AG09309 (cell line): ENCODE results near the gene ELK4.

Source experiments
- DNase-seq: peaks from one replicate; pipeline ENCODE4 v3.0.0-alpha.2; 2010; ENCODE audit warnings: low read depth
- H3K4me3 ChIP-seq: 2 replicates; pipeline ENCODE4 v1.5.1; 2011; ENCODE audit warnings: mild to moderate bottlenecking, low read depth, low read length, moderate library complexity; ENCODE audit not compliant: control insufficient read depth
- CTCF ChIP-seq: IDR thresholded peaks from 2 replicates; pipeline ENCODE4 v1.5.1; 2011; ENCODE audit warnings: mild to moderate bottlenecking, low read depth, low read length, inconsistent platforms; ENCODE audit not compliant: insufficient read depth, control insufficient read depth; ENCODE audit errors: missing control alignments

ELK4 gene

DNA sequence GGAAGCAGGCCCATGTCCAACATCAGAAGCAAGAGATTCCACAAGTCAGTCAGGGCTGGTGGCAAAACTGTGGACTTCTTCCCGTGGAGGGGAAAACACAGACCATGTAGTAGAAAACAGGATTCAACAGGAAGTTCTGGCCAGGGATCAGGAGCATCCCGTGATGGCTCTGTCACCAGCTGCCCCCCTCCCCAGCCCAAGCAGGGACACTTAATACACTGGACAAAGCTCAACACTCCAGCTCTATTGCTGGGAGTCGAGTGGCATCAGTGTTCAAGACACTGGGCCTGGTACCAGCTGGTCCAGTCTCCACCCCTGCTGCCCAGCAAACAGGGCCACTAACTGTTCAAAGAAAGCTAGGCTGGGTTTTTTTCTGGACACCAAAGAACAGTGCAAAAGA, 44.8 kb upstream of the ELK4 start:
- no peak for TF ChIP-seq CTCF
- no peak for DNase-seq
- H3K4me3 ChIP-seq: no peak overlapping the region

GRCh38 chr1:205676002-205676401, 44.2 kb upstream of the ELK4 start:
- no peak overlapping the region for H3K4me3 ChIP-seq
- no peak for TF ChIP-seq CTCF
- DNase-seq: no peak

- no peak overlapping the region for H3K4me3 ChIP-seq
- no peak for TF ChIP-seq CTCF
- DNase-seq: no peak
These were observed 43.4 kb upstream of the ELK4 start for GRCh38 chr1:205675247-205675646.

DNA sequence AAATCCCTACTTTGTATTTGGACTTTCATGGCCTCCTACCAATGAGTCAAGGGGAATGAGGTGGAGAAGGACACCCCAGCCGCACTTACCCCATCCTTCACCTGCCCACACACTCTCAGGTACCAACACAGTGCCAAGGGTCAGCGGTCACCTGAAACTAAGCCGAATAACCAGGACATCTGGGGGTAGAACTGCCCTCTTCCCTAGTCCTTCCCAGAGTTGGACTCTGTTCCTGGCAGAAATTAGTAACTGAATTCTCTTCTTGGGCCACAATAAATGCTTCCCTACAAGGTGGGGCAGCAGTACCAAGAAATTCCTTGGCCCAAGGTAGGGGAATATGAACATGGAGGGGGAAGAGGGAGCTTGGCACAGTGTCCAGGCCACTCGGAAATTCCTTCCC, 41.2 kb upstream of the ELK4 start:
- no peak for DNase-seq
- no peak for TF ChIP-seq CTCF
- no peak overlapping the region for H3K4me3 ChIP-seq

- no peak overlapping the region for H3K4me3 ChIP-seq
- DNase-seq: no peak
- TF ChIP-seq CTCF: no peak
These were observed 40.6 kb upstream of the ELK4 start for GRCh38 chr1:205672395-205672889.

DNA sequence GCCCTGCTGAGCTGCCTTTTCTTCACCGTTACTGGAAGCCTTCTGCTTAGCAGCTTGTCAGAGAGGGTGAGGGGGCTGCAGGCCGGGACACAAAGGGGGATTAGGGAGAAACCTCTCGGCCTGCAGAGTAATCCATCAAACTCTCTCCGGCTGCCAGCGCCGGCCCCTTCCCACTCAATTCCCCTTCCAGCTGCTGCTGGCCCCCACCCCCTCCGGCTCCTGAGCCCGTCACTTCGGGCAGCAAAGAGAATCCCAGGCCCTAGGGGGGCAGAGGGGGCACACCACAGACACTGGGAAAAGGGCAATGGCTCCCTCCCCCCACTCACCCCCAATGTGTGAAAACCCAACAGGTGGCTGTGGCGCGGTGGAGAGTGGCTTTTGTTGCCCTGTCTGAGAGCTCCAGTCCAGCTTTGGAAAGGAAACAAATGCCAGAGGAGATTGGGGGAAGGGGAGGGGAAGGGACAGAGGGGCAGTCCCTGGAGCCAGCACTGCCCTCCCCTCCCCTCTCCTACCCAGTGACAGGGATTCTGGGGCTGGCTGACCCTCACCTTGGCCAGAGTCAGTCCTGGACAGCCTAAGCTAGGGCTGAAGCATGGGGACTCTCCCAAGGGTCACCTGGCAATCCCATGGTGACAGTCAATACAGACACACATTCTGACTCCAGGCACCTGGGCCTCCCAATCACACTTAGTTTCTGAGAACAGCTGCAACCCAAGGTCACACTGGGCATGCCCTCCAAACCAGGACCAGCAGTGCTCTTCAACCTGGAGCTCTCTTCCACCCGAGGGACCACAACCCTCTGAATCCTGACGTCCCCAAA, 39.0 kb upstream of the ELK4 start:
- no peak for TF ChIP-seq CTCF
- no peak overlapping the region for H3K4me3 ChIP-seq
- no peak for DNase-seq

- no peak overlapping the region for H3K4me3 ChIP-seq
- no peak for DNase-seq
- TF ChIP-seq CTCF: no peak
These were observed 38.3 kb upstream of the ELK4 start for GRCh38 chr1:205670150-205670446.
